HG03280 (cell line): Measurements from ENCODE around the gene ELK3.

Experiments used
- ATAC-seq: cut with Tn5 transposase; IDR thresholded peaks from one replicate; pipeline ENCODE4 v1.9.1; 2021; ENCODE audit warnings: mild to moderate bottlenecking, moderate library complexity; ENCODE audit not compliant: unreplicated experiment

Gene ELK3

DNA sequence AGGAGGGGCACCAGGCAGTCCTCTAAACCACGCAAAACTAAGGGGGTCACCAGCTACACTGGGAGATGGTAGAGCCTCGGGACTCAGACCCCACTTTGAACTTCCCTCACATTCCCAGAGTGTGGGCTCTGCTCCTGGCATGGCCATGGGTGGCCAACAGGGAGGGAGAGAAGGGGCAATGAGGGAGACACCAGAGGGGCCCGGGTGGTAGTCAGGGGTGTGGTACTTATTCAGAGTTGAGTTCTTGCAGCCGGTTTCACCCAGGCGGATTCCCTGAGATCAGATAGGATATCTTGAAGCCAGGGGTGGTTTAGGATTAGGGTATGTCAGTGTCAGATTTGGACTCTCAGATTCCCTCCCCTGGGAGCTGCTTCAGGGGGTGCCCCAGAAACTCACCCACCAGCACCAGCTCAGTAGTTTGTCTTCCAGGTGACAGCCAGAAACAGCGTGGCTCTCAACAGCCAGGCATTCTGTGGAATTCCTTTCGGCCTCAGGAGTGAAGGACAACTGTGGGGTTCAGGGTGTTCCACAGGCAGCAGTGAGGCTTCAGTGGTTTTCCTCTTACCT lies 56.0 kb downstream of the ELK3 start:
- no peak for ATAC-seq

DNA sequence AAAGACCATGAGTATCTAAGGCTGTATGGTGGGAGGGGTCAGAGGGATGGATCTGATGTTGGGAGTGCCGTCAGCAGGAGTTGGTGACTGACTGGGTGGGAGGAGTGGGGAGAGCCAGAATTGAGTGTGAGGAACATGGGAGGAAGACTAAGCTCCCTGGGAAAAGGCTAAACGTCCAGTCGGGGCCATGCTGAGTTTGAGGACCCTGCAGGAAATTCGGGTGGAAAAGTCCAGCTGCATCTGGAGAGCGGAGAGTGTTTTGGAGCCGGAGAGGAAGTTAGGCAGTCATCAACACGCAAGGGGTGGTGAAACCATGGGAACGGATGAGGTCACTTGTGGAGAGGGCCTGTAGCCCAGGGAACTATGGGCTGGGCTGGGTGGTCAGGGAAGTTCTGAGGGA lies 60.9 kb downstream of the ELK3 start:
- no peak for ATAC-seq

DNA sequence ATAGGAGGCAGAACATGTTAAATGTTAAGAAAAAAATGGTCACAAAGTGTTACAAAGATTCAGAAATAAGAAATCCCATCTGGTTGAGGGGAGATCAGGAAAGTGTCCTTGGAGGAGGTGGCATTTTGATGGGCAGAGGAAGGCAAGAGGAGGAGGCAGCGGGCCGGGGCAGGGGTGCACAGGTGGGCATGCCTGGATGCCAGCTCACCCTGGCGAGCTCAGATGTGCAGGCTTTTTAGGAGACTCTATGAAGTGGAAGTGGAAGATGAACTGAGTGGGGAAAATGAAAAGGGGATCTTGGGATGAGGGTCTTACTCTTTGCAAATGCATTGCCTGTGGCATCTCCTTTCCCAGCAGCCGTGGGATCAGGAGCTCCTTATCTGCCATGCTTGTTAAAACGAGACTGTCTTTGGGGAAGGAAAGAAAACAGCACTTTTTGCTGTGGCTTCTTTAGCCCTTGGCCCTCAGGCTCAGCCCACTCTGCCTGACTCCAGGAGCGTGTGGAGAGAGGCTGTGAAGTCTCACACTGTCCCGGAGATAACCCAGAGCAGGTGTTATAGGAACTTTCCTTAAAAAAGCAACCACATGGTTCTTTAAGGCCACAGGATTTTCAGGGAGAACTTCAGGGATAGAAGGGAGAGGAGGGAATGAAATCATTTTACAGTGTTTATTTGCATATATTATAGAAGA lies 62.6 kb downstream of the ELK3 start:
- ATAC-seq = no peak

DNA sequence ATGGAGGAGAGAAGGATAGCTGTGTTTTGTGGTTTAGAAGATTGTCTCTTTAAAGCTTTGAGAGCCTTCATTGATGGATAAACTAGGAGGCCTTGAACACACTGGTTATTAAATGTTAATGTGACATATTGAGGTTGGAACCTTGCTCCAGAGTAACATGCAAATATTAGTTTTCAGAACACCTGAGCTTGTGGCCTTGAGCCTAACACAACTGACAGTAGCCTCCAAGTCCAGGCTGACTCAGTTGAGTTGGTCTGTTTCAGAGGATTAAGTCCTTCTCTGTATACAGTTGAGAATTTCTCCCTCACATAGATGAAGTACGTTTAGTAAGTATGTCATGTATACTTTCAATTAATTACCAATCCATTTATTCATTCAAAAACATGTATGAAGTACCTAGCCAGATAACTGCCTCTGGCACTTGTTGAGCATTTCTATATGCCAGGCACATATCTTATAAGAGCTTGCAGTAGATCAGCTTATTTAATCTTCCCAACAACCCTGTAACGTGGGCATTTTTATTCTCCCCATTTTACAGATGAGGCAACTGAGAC lies 63.5 kb downstream of the ELK3 start:
- ATAC-seq = no peak

DNA sequence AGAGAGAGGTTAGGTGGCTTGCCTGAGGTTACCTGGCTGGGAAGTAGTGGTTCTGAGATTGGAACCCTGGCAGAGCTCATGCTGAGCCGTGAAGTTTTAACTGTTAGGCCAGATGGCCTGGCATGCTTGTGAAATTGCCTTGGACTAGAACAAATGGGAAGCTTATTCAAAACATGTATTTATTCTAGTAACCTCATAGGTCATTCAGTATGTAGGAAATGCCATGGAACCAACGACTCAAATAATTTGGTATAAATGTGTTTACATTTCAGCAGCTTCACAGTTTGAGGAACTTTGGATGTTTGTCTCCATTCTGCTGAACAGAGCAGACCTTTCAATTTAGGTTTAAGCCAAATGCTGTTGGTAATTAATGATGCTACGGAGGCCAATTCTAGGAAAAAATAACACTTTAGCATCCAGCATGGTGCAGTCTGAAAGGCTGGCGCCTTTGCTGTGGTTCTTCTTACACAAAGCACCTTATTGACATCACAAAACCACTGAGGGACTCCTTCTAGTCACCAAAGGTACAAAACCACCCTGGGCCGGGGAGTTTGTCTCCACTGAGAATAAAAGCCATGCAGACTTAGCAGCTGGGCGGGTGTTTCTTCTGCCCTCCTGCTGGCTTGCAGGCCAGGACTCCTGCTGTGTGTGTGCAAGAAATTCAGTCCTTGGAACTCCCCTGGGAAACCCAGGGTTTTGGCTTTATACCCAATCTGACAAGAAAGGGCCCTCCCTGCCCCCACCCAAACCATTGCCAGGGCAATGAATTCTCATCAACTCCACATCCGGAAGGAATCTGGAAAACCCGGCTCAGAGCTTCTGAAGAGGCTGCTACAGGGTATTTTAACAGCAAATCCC lies 64.2 kb downstream of the ELK3 start:
- no peak for ATAC-seq

DNA sequence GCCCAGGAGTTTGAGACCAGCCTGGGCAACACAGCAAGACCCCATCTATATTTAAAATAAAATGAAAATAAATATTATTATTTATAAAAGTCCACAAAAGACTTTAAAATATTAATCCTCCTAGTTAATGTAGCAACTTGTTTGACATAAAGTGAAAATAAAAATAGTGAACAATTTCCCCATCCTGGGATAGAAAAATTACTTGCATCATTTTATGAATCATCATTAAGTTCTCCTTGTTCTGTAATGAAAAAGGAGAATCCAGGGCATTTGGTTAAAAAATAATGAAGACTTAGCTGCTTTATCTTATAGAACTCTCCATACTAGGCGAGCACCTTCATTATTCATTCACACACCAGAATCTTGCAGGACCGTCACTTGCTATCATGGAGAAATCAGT lies 66.1 kb downstream of the ELK3 start:
- ATAC-seq = no peak

DNA sequence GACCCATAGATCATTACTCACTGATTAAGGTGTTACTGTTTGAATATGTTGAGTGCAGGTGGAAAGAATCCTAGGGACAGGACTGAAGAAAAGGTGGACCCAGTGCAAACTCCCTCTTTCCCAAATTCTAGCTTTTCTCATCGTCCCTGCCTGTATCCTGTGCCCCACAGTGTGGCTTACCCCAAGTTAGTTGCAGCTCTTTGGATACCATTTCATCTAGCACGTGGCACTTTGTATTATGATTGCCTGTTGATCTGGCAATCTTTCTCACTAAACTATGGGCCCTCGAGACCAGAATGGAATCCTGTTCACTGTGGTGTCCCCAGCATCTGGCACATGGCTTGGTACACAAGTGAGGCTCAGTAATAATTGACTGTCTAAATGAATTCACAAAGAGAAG lies 66.5 kb downstream of the ELK3 start:
- no peak for ATAC-seq

DNA sequence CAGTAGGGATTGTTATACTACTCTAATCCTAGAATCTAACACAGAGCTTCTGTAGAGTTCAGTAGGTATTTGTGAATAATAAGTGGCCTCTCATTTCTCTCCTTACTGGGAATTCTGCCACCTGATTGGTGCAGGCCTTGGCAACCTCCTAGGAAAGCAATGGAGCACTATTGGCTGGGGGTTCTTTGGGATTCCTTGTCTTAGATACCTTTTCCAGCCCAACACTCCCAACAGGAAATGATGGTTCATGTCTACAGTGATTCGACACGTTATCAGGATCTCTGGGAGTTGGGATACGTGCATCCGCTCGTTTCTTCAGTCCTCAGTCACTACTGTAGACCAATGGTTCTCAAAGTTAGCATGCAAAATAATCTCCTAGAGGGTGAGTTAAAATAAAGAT lies 67.4 kb downstream of the ELK3 start:
- ATAC-seq = no peak

DNA sequence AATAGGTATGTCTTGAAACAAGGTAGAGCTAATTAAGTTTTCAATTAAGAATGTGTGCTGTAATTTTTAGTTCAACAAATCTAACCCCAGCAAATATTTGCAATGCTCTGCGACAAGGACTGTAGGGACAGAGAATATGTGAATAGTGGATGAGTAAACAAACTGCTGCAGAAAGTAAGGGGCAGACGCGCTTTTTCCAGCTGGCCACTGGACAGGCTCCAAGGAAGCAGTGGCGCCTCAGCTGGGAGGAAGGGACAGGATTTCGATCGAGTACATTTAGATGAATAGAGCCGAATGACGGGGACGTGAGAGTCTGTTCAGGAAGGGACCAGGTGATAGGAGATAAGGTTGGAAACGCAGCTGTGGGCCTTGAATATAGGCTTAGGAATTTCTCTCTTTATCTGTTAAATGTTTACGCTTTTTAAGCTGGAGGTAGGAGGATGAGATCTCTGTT lies 69.3 kb downstream of the ELK3 start:
- ATAC-seq = no peak

DNA sequence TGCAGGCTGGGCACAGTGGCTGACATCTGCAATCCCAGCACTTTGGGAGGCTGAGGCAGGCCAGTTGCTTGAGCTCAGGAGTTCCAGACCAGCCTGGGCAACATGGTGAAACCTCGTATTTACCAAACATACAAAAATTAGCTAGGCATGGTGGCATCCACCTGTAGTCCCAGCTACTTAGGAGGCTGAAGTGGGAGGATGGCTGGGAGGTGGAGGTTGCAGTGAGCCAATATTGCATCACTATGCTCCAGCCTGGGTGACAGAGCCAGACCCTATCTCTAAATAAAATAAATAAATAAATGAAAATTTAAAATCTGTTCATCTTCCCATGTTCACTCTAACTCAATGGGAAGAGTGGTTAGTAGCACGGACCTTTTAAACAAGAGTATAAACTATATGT lies 71.2 kb downstream of the ELK3 start:
- ATAC-seq = no peak

DNA sequence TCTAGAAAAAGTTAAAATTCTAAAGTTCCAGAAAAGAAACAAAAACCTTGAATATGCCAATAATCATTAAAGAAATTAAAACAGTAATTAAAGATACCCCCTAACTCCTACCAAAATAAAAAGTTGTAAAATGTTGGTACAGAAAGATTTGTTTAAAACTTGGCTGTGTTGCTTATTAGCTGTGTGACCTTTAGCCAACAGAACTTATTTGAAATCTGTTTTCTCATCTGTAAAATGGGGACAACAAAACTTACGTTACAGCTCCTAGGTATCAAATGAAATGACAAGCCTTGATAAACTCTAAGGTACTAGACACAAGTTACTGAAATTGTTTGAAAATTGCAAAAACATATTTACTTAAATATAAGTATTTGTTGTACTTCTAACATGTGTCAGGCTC lies 71.7 kb downstream of the ELK3 start:
- ATAC-seq = no peak

DNA sequence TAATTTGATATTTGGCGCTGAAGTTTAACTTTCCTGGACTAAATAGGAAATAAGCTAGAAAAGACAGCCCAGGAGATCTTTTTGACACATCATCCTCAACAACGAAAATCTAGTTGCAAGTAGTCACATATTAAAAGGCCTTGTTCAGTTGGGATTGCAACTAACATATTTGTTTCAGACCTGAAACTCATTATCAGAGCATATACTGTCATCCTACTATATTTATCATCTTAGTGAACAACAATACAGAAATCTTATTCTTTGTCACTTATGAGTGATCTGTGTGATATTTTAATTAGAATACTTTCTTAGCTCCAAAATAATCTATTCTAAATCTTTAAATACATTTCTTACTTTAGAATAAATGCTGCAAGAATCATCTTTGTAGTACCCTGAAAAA lies 72.1 kb downstream of the ELK3 start:
- no peak for ATAC-seq

DNA sequence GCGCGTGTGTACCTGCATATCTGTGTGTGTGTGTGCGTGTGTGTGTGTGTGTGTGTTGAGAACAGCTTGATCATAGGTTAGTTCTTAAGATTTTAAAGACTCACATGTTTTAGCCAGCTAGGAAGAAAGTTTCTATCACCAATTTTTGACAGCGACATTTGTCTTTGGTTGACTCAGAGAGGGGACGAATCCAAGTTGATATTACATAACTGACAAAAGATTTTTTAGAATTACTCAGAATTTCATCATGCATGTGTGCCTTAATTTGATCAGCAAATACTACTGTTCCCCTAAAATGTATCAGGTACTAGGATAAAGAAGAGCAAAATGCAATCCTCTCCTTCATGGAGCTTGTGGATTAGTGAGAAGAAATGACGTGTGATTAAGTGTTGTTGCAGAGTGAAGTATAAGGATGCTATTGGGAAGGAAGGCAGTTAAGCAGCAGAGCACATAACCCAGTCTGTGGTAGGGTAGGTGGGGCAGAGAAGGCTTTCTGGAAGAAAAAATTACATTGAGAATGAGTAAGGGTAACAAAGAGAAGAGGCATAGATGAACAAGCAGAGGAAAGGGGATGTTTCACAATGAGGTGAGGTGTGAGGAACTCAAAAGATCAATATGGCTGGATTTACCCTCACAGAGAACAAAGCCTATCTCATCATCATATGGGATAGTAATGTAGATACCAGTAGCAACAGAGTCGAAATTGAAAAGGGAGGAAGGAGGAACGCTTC lies 77.5 kb downstream of the ELK3 start:
- no peak for ATAC-seq

DNA sequence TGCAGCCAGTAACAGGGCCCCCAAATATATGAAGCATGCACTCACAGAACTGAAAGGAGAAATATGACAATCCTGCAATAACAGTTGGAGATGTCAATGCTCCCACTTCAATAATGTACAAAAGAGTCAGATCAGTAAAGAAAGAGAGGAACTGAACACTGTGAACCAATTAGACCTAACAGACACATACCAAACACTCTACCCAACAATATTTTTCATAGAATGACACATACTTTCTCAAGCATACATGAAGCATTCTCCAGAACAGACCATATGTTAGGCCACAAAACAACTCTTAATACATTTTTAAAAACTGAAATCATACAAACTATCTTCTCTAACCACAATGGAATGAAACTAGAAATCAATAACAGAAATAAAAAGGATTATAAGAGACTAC lies 80.2 kb downstream of the ELK3 start:
- no peak for ATAC-seq

DNA sequence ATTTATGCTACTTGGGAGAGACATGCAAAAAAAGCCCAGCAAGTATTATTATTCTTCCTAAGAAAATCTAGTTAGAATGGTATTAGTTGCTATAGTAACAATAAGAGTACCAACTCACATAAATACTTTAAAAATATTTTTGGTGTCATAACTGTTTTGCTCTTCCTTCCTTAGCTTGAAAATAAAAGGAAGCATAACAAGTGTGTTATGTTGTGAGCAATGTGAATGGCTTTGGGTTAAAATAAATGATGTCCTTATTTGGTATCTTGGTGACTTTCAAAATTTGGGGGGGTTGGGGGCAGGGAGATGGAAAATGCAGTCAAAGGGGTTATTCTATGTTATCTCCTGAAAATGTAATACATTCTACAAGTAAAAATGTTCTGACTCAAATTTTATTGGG lies 91.0 kb downstream of the ELK3 start:
- ATAC-seq = no peak

DNA sequence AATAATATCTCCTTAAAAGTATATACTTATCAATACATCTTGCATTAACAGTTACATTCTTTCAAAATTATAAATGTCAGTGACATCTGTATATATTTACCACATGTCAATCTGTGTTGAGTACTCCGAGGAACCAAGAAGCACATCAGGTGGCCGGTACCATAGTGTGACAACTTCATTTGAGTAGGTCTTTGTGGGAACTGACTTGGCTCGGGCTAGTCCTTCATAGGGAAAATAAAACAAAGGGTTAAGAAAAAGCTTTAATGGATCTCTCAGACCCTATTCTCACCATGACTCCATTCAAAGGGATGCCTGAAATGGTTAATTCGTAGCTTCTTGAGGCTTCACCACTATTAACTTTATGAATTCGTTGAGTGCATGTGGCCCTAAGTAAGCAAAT lies 94.9 kb downstream of the ELK3 start:
- no peak for ATAC-seq

DNA sequence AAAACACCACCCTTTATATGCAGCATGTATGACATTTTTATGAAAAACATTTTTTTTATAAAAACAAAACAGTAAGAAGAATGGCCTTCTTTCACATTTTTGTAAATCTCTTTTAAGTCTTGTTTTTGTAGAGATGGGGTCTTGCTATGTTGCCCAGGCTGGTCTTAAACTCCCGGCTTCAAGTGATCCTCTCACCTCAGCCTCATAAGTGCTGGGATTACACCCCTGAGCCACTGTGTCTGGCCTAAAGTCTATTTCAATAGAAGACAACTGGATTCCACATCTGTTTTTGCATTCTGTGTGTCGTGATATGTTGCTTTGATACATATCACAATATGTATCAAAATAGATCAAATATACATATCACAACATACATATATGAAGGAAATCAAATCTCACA lies 98.9 kb downstream of the ELK3 start:
- no peak for ATAC-seq

DNA sequence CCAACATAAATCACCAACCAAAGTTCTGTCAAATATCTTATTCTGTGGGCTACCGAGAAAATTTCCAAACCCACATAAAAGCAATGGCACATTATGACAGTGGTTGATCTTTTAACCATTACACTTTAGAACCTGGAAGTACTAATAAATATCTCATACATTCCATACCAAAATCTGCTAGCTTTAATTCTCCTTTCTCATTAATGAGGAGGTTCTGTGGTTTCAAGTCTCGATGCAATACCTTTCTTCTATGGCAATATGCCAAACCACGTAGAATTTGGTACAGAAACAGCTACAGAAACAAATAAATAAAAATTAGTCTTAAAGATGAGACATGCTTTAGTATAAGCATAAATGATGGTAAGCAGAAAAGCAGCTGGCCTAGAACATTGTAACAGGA lies 100.7 kb downstream of the ELK3 start:
- ATAC-seq = no peak

DNA sequence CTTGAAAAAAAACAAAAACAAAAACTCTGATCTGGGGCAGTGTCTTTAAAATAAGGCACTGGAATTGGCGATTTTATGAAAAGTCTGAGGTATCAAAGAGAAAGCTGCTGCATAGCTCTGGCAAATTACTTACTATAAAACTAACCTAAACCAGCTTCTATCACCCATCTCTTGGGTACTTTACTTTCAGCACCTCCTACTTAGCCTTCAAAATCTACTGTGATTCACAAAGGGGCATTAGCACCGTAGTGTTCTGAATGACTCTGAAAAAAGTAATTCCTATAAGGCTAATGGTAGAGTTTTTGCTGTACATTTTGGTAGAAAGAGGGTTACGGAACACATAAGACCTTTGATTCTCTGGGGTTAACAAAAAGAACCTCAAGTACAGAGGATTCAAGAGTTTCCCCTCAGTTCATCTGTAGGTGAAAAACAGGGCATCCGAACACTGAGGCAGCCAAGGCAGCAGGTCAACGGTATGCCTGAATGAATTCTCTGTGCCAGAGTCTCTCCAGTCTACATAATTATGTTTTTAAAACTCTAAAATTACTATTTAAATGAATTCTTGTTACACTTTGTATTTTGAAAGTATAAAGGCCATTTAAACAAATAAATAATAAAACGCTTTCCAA lies 101.5 kb downstream of the ELK3 start:
- no peak for ATAC-seq

DNA sequence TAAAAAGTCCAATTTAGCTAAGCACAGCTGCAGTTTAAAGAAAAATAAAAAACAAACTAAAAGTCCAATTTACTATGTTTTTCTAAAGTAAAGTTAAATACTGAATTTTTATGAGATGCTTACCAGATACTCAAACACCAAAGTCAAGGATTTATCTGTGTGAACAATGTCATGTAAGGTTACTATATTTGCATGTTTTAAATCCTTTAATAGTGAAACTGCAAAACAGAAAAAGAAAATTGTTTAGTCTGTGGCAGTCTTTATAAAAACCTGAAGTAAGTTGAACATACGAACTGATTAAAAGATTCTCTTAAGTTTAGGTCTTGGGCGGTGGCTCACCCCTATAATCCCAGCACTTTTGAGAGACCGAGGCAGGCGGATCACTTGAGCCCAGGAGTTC lies 103.3 kb downstream of the ELK3 start:
- no peak for ATAC-seq

DNA sequence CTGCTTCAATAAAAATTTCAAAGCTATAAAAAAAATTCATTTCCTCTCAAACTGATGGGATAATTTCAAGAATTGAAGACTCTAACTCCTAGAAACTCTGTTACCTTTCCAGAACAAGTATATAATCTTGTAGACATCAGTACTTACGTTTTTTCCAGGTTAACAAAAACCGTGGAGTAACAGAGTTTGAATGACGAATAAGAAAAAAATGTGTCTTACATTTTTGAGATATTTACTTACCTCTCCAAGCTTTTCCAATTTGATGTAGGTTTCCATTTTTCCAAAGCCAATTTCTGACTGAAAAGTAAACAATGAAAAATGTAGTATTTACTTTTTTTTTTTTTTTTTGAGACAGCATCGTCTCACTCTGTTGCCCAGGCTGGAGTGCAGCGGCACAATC lies 105.9 kb downstream of the ELK3 start:
- ATAC-seq = no peak
